ENCODE results near the gene BHMT2. TPM values are rescaled to one million over a fixed set of nuclear protein-coding genes. Genes with fewer than 3 reads are reported as not detected.

BHMT2 gene
- total and polyA plus RNA-seq, 2 donors (not counting 3 experiments of a cell fraction or from before 2014, with no cell fraction given), result 0.71 to 0.92 TPM

DNA sequence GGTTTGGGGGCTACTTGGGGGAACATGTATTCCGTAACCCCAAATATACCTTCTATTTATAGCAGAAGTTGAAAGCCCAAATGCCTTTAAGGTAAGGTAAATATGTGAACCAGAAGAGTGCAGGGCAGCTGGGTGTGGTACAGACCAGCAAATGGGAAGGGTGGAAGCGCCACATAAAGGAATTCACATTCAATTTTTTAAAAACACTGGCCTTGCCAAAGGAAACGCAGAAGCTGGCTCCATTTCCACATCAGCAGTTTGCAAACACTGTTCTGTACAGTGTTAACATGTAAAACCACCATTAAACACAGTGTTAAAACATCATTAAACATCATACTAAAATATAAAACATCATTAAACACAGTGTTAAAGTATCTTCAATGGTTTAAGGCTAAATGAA lies 38.5 kb downstream of the BHMT2 start:
- CTCF ChIA-PET, result interaction anchor here (3.2 to 3.8 kb wide), 2 partner anchors 25 to 83 kb away, joined by 18 to 25 read pairs; no protein-coding TSS in a partner anchor

More for the DNA sequence above, 38.5 kb downstream of the BHMT2 start:
- TF ChIP-seq POLR2AphosphoS5 (IDR thresholded peaks at IDR 0.05; ENCODE audit: insufficient read depth, low read depth, low read length), result no peak
- TF ChIP-seq, protein P1, sequence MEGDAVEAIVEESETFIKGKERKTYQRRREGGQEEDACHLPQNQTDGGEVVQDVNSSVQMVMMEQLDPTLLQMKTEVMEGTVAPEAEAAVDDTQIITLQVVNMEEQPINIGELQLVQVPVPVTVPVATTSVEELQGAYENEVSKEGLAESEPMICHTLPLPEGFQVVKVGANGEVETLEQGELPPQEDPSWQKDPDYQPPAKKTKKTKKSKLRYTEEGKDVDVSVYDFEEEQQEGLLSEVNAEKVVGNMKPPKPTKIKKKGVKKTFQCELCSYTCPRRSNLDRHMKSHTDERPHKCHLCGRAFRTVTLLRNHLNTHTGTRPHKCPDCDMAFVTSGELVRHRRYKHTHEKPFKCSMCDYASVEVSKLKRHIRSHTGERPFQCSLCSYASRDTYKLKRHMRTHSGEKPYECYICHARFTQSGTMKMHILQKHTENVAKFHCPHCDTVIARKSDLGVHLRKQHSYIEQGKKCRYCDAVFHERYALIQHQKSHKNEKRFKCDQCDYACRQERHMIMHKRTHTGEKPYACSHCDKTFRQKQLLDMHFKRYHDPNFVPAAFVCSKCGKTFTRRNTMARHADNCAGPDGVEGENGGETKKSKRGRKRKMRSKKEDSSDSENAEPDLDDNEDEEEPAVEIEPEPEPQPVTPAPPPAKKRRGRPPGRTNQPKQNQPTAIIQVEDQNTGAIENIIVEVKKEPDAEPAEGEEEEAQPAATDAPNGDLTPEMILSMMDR (IDR thresholded peaks at IDR 0.05; ENCODE audit: extremely low read depth in 1 of 2, insufficient read depth in 1 of 2, low read depth in 1 of 2, low read length in 2 of 2), result no peak
- TF ChIP-seq JUN (IDR thresholded peaks at IDR 0.05; ENCODE audit: borderline replicate concordance, insufficient read depth, insufficient read length, low read depth), result no peak
- TF ChIP-seq, protein P2, sequence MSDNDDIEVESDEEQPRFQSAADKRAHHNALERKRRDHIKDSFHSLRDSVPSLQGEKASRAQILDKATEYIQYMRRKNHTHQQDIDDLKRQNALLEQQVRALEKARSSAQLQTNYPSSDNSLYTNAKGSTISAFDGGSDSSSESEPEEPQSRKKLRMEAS (IDR thresholded peaks at IDR 0.05; ENCODE audit: insufficient read depth, insufficient read length), result no peak
- no peak for TF ChIP-seq POLR2A (IDR thresholded peaks at IDR 0.05; ENCODE audit: low read depth, low read length)
- TF ChIP-seq GATA2 (IDR thresholded peaks at IDR 0.05; ENCODE audit: insufficient read depth, insufficient read length, low read depth, low read length), result no peak
- no peak for TF ChIP-seq FOS (IDR thresholded peaks at IDR 0.05; ENCODE audit: borderline replicate concordance, insufficient read depth, low read length)
- no peak for TF ChIP-seq EZH2 (IDR thresholded peaks at IDR 0.05; ENCODE audit: borderline replicate concordance, low read depth, low read length, severe bottlenecking)
- no peak for TF ChIP-seq MYC (IDR thresholded peaks at IDR 0.05; ENCODE audit: low read depth, low read length)
- dilution Hi-C loops (cut with MboI; ENCODE audit: extremely low pct_ligation_motif_present, low sequenced_read_pairs) (no loop called here), intact Hi-C loops (cut with micrococcal nuclease) (no loop called here)
- BruUV-seq (replicated peaks), result no TSS peak
- POLR2A ChIA-PET, result no interaction called here
- Histone ChIP-seq H3K36me3 (ENCODE audit: control insufficient read depth in 2 of 2, extremely low read depth in 1 of 2, insufficient read depth in 2 of 2, low read length in 2 of 2) (no peaks in the 10 kb centered on the region), H3K4me1 (ENCODE audit: control insufficient read depth, extremely low read depth, insufficient read depth, low read length) (no peaks in the 10 kb centered on the region), H3K27me3 (ENCODE audit: control insufficient read depth in 2 of 2, insufficient read depth in 2 of 2, low read length in 2 of 2) (peaks cover 21 to 32% of the 10 kb centered on the region in 2 experiments), H2AFZ (ENCODE audit: low read depth, low read length) (no peak overlapping the region), H3K79me2 (ENCODE audit: control insufficient read depth, insufficient read depth, low read length) (no peaks in the 10 kb centered on the region), H4K20me1 (replicated peaks; ENCODE audit: control insufficient read depth, extremely low read depth, insufficient read depth, low read length) (no peaks in the 10 kb centered on the region), H3K9me3 (replicated peaks; ENCODE audit: control insufficient read depth, insufficient read depth, low read length) (no peaks in the 10 kb centered on the region), H3K9me1 (replicated peaks; ENCODE audit: control insufficient read depth, extremely low read depth, insufficient read depth, low read length) (no peaks in the 10 kb centered on the region), H3K27ac (ENCODE audit: insufficient read depth, low read depth, low read length) (no peak overlapping the region), H3K4me2 (ENCODE audit: insufficient read depth, low read length) (no peak overlapping the region), H3K9ac (replicated peaks; ENCODE audit: extremely low read depth, insufficient read depth, low read length) (no peak overlapping the region), H3K4me3 (replicated peaks in 1 of 3; ENCODE audit: insufficient read depth in 1 of 3, low read depth in 1 of 3, low read length in 3 of 3) (no peak overlapping the region)
- FAIRE-seq (no peak), DNase-seq (ENCODE audit: low read depth, low spot score) (no peak)
